ELF-1 (cell line): Measurements from ENCODE around the gene SMARCB1.

Experiments used
- DNase-seq: peaks from one replicate; pipeline ENCODE4 v3.0.0-alpha.2; 2016; ENCODE audit warnings: low read depth, low spot score

SMARCB1 gene

DNA sequence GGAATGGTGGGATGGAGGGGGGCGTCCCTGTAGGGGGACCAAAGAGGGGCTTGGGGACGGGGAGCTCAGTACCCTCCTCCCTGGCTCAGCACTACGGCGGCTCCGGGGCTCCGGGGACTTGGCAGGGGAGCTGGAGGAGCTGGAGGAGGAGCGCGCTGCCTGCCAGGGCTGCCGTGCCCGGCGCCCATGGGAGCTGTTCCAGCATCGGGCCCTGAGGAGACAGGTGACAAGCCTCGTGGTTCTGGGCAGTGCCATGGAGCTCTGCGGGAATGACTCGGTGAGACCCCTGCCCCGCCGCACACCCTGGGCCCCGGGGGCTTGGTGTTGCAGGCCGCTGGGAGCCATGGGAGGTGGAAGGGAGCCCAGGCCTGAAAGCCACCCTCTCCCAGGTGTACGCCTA lies 95.6 kb downstream of the SMARCB1 start:
- DNase-seq = no peak

- DNase-seq = no peak
Observed at GRCh38 chr22:23883658-23884057, 96.9 kb downstream of the SMARCB1 start.

GRCh38 chr22:23884140-23884539 lies 97.4 kb downstream of the SMARCB1 start:
- no peak for DNase-seq
